NCI-H446 treated with DMSO at 0.1 percent for 48 hours (cell line): Measurements from ENCODE around the gene PSME2.

Source experiments
- DNase-seq: peaks from one replicate; lab custom pipeline; 2025; lab: John Stamatoyannopoulos, UW

The PSME2 gene

DNA sequence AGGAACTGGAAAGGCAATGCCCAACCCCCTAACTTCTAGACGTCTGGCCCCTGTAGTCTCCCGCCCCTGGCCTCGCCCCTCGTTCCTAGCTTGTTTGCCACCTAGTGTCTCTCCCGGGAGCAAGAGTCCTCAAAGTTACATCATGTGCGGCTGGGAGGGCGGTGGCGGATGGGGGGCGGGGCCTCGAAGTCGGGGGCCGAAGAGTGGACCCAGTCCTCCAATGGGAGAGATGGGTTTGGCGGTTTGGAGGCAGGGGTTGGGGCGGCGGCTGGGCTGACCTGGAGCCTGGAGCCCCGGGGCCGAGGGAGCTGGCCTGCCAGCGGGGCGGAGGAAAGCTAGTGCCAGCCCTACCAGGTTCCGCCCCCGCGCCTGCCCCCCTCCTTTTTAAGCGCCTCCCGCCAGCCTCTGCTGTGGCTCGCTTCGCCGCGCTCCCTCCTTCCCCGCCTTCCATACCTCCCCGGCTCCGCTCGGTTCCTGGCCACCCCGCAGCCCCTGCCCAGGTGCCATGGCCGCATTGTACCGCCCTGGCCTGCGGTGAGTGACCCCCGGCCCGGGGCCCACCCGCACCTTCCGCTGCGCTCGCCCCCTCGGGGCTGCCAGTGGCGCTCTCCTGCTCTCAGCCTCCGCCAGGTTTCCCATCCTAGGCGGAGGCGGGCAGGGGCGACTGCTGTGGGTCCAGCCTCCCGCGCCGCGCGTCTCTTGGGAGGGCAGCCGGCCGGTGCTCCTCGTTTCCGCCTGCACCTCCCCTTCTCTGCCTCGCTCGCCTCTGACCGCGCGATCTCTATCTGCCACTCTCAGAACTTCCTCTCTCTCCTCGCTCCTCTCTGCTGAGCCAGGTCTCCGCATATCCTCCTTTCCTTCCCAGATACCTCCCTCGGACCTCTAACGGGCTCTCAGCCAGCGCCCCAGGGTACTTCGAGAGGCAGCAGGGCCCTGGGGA, 52.2 kb downstream of the PSME2 start, which contains the start of gene PCK2:
TSS of gene PCK2 (plus strand) at position 411 of the 940 bp plus-strand sequence. CDS start at position 506, 95 bp downstream.
- DNase-seq, result peak; percentile 89
